ENCODE data around the gene SLC16A12. TPM values are rescaled to one million over a fixed set of nuclear protein-coding genes. Genes with fewer than 3 reads are reported as not detected.

SLC16A12 gene
- total and polyA plus RNA-seq, 2 of the 13 experiments (the other 11 are each of a cell fraction or from before 2014, with no cell fraction given) = 0.02 TPM; not detected in 1

GRCh38 chr10:89524279-89524678, 11.1 kb downstream of the SLC16A12 start:
- ATAC-seq (no peak), DNase-seq (ENCODE audit: low spot score) (no peak), FAIRE-seq (no peak)
- no peaks in the 10 kb centered on the region for H4K20me1 ChIP-seq (ENCODE audit: insufficient read depth, low read length)
- POLR2A ChIA-PET = no interaction called here
- in situ Hi-C loops (cut with HindIII; ENCODE audit: extremely low pct_ligation_motif_present, low pct_unique_long_range_greater_than_20kb) (no loop called here), intact Hi-C loops (cut with micrococcal nuclease; ENCODE audit: unreplicated experiment) (no loop called here)
- H2AFZ ChIP-seq (ENCODE audit: low read length) = no peak overlapping the region
- 45% methylated on average over 7 of the region's 7 CpGs for WGBS (ENCODE audit: low lambda C conversion rate)
- H3K27ac ChIP-seq (ENCODE audit: extremely low read length, insufficient read depth, low read length) = no peak overlapping the region
- CTCF ChIA-PET (ENCODE audit: low intra/inter-chr PET ratio, low total read pairs) = no interaction called here
- no peak overlapping the region for H3K4me3 ChIP-seq (replicated peaks in 1 of 3; ENCODE audit: insufficient read depth in 1 of 3, low read depth in 2 of 3, low read length in 3 of 3)
- no peaks in the 10 kb centered on the region for H3K36me3 ChIP-seq (replicated peaks in 1 of 2; ENCODE audit: control insufficient read depth in 1 of 2, insufficient read depth in 2 of 2, low read length in 2 of 2)
- TF ChIP-seq ZNF644 (CRISPR knock-in tag; IDR thresholded peaks at IDR 0.05; ENCODE audit: low read depth) (no peak), PAF1 (CRISPR knock-in tag; IDR thresholded peaks at IDR 0.05) (no peak), REXO4 (CRISPR knock-in tag; IDR thresholded peaks at IDR 0.05; ENCODE audit: borderline replicate concordance) (no peak), ARNT (IDR thresholded peaks at IDR 0.05) (no peak), ZNF224 (CRISPR knock-in tag; IDR thresholded peaks at IDR 0.05) (no peak), MTF1 (CRISPR knock-in tag; IDR thresholded peaks at IDR 0.05) (no peak)
- no peaks in the 10 kb centered on the region for H3K9me3 ChIP-seq (ENCODE audit: low read length)
- no TSS peak for BruUV-seq (replicated peaks)
- no peak overlapping the region for H3K9ac ChIP-seq (ENCODE audit: insufficient read depth, low read depth, low read length)
- no peaks in the 10 kb centered on the region for H3K4me1 ChIP-seq (ENCODE audit: insufficient read depth, low read length)
- H3K4me2 ChIP-seq (ENCODE audit: low read depth, low read length) = no peak overlapping the region
- no peaks in the 10 kb centered on the region; a peak in 1 of 5 replicates for H3K27me3 ChIP-seq (ENCODE audit: control insufficient read depth in 1 of 2, insufficient read depth in 2 of 2, low read length in 2 of 2)
- H3K79me2 ChIP-seq (ENCODE audit: insufficient read depth, low read length) = no peaks in the 10 kb centered on the region

- H3K9me3 ChIP-seq (ENCODE audit: low read length) = no peaks in the 10 kb centered on the region
- 2% methylated on average over 1 of the region's 1 CpG for WGBS (ENCODE audit: low lambda C conversion rate)
- in situ Hi-C loops (cut with HindIII; ENCODE audit: extremely low pct_ligation_motif_present, low pct_unique_long_range_greater_than_20kb) (no loop called here), intact Hi-C loops (cut with micrococcal nuclease; ENCODE audit: unreplicated experiment) (no loop called here)
- no peak overlapping the region for H3K9ac ChIP-seq (ENCODE audit: insufficient read depth, low read depth, low read length)
- ATAC-seq = no peak
- TF ChIP-seq MAFK (conservative IDR thresholded peaks at IDR 0.05 in 1 of 2, IDR thresholded peaks at IDR 0.05 in 1 of 2; ENCODE audit: low read length in 2 of 2) = 0 out of 4 replicates have a peak, but pooled peaks of 1 of the 2 experiments have one; percentile 15
- TF ChIP-seq, protein P1, sequence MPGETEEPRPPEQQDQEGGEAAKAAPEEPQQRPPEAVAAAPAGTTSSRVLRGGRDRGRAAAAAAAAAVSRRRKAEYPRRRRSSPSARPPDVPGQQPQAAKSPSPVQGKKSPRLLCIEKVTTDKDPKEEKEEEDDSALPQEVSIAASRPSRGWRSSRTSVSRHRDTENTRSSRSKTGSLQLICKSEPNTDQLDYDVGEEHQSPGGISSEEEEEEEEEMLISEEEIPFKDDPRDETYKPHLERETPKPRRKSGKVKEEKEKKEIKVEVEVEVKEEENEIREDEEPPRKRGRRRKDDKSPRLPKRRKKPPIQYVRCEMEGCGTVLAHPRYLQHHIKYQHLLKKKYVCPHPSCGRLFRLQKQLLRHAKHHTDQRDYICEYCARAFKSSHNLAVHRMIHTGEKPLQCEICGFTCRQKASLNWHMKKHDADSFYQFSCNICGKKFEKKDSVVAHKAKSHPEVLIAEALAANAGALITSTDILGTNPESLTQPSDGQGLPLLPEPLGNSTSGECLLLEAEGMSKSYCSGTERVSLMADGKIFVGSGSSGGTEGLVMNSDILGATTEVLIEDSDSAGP (CRISPR knock-in tag; IDR thresholded peaks at IDR 0.05; ENCODE audit: borderline replicate concordance) = no peak
- no peaks in the 10 kb centered on the region for H3K36me3 ChIP-seq (replicated peaks in 1 of 2; ENCODE audit: control insufficient read depth in 1 of 2, insufficient read depth in 2 of 2, low read length in 2 of 2)
- H3K4me2 ChIP-seq (ENCODE audit: low read depth, low read length) = no peak overlapping the region
- no peaks in the 10 kb centered on the region for H3K79me2 ChIP-seq (ENCODE audit: insufficient read depth, low read length)
- ChIA-PET POLR2A (no interaction called here), CTCF (ENCODE audit: low intra/inter-chr PET ratio, low total read pairs) (no interaction called here)
- no peak overlapping the region for H2AFZ ChIP-seq (ENCODE audit: low read length)
- no peak for DNase-seq (ENCODE audit: low spot score)
- no peak overlapping the region for H3K4me3 ChIP-seq (replicated peaks in 1 of 3; ENCODE audit: insufficient read depth in 1 of 3, low read depth in 2 of 3, low read length in 3 of 3)
- no peak overlapping the region for H3K27ac ChIP-seq (ENCODE audit: extremely low read length, insufficient read depth, low read length)
- no peaks in the 10 kb centered on the region; a peak in 2 of 5 replicates for H3K27me3 ChIP-seq (ENCODE audit: control insufficient read depth in 1 of 2, insufficient read depth in 2 of 2, low read length in 2 of 2)
- no peak for FAIRE-seq
- BruUV-seq (replicated peaks) = no TSS peak
- no peaks in the 10 kb centered on the region for H4K20me1 ChIP-seq (ENCODE audit: insufficient read depth, low read length)
- no peaks in the 10 kb centered on the region for H3K4me1 ChIP-seq (ENCODE audit: insufficient read depth, low read length)
These were observed 12.1 kb downstream of the SLC16A12 start for GRCh38 chr10:89523274-89523673.
